Epithelial cell of esophagus (primary cell): ENCODE results near the gene LRRC73.

Source experiments
- DNase-seq: peaks from one replicate; pipeline ENCODE4 v3.0.0; 2010; ENCODE audit warnings: low read depth
- H3K4me3 ChIP-seq: 2 replicates; pipeline ENCODE4 v1.5.1; 2011; ENCODE audit warnings: mild to moderate bottlenecking, low read length, control low read depth
- TF ChIP-seq, protein P1 (sequence below): IDR thresholded peaks from 2 replicates; pipeline ENCODE4 v1.5.1; 2011; ENCODE audit warnings: low read depth, mild to moderate bottlenecking, low read length, control low read depth, inconsistent platforms; ENCODE audit not compliant: insufficient read depth; ENCODE audit errors: missing control alignments

The LRRC73 gene

GRCh38 chr6:43532201-43532600, 22.1 kb upstream of the LRRC73 start:
- no peak overlapping the region for H3K4me3 ChIP-seq
- DNase-seq = no peak
- TF ChIP-seq, protein P1, sequence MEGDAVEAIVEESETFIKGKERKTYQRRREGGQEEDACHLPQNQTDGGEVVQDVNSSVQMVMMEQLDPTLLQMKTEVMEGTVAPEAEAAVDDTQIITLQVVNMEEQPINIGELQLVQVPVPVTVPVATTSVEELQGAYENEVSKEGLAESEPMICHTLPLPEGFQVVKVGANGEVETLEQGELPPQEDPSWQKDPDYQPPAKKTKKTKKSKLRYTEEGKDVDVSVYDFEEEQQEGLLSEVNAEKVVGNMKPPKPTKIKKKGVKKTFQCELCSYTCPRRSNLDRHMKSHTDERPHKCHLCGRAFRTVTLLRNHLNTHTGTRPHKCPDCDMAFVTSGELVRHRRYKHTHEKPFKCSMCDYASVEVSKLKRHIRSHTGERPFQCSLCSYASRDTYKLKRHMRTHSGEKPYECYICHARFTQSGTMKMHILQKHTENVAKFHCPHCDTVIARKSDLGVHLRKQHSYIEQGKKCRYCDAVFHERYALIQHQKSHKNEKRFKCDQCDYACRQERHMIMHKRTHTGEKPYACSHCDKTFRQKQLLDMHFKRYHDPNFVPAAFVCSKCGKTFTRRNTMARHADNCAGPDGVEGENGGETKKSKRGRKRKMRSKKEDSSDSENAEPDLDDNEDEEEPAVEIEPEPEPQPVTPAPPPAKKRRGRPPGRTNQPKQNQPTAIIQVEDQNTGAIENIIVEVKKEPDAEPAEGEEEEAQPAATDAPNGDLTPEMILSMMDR = no peak

GRCh38 chr6:43524483-43524961, 14.4 kb upstream of the LRRC73 start:
- DNase-seq = no peak
- TF ChIP-seq, protein P1 = no peak
- no peak overlapping the region for H3K4me3 ChIP-seq

DNA sequence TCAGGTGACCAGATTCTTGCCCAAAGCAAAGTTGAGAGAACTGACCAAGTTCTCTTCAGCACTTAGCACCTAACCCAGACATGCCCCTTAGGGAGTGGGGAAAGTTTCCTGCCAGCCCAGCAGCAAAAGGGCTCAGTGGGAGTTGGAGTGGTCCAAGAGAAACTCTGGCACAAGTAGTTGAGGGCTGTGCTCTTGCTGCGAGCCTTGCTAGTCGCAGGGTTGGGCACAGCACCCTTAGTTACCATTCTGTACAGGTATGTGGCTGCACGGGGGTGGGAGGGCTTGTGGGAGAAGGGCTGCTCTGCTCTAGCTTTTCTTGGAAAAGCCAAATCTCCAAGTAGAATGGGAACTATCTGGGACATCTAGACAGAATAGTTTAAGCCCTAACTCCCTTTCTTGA, 13.1 kb upstream of the LRRC73 start:
- DNase-seq = no peak
- TF ChIP-seq, protein P1 = no peak
- no peak overlapping the region for H3K4me3 ChIP-seq

DNA sequence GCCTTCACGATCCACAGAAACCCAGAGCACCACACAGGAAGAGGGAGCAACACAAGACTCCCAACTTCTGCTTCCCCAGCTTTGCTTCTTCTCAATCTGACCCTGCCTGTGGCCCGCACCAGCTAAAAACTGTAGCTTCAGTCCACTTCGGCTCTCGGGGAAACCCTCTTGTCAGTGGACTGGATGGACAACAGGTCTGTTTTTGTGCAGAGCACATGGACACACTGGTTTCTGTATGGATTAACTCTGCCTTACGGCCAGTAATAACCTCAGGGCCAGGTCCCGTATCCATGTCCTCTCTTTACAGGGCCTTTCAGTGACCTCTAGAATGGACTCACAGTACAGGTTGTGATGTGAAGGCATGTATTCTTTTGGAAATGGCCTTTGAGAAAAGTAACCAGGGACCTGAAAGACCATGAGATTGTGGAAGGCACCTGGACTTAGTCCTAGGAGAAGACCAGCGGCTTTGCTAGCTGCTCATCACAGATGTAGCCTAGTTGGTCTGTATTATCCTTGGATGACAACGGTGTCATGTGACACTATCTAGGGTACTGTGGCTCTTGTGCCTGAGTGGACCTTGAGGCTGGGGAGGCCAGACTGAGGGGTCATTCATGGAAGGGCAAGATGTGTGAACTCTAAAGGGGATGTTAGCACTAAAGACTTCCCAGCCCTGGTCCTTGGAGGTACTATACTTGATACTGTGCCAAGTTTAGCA, 12.6 kb upstream of the LRRC73 start:
- no peak overlapping the region for H3K4me3 ChIP-seq
- DNase-seq = no peak
- TF ChIP-seq, protein P1 = no peak

DNA sequence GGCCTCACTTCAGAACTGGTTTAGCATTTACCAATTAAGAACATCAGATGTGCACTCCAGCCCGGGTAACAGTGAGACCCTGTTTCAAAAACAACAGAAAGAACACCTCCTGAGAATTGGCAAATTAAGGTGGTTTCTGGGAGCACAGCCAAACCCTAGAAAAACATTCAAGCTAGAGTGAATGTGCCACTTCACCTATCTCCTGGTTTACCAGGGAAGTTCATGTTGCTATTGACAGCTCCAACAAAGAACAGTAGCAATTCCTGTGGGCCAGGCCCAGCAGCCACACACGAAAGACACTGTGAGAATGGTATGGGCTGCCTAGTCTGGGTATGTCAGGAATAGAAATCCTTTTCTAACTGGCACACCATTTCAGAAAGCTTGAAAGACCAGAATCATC, 11.7 kb upstream of the LRRC73 start:
- TF ChIP-seq, protein P1 = no peak
- DNase-seq = no peak
- no peak overlapping the region for H3K4me3 ChIP-seq

- TF ChIP-seq, protein P1 = no peak
- DNase-seq = no peak
- no peak overlapping the region for H3K4me3 ChIP-seq
Observed at GRCh38 chr6:43520097-43520496, 10.0 kb upstream of the LRRC73 start.
